HG03108 (cell line): ENCODE measurements around the gene PIP4K2A.
"Not testable (repeated sequence)": the region's sequence is repeated elsewhere in the genome, so short reads cannot be mapped to it uniquely, and the experiment has no call there.

Source experiments
- ATAC-seq: cut with Tn5 transposase; IDR thresholded peaks from one replicate; pipeline ENCODE4 v1.9.1; 2021; ENCODE audit warnings: moderate library complexity; ENCODE audit not compliant: unreplicated experiment

Gene PIP4K2A

GRCh38 chr10:22714479-22715289, at the start of gene PIP4K2A:
PIP4K2A (minus strand) TSS chr10:22714578; CDS start chr10:22714326, 252 bp downstream.
- peak; percentile 62 for ATAC-seq

- ATAC-seq: no peak
These were observed 47.3 kb upstream of the PIP4K2A start for GRCh38 chr10:22761569-22762220.

GRCh38 chr10:22760025-22760424, 45.6 kb upstream of the PIP4K2A start:
- ATAC-seq: no peak

GRCh38 chr10:22758867-22759266, 44.5 kb upstream of the PIP4K2A start:
- ATAC-seq: no peak

GRCh38 chr10:22754296-22754695, 39.9 kb upstream of the PIP4K2A start:
- ATAC-seq: no peak

- no peak for ATAC-seq
These were observed 39.4 kb upstream of the PIP4K2A start for GRCh38 chr10:22753786-22754185.

- ATAC-seq: no peak
These were observed 38.0 kb upstream of the PIP4K2A start for GRCh38 chr10:22752272-22752889.

- ATAC-seq: no peak
These were observed 35.8 kb upstream of the PIP4K2A start for GRCh38 chr10:22750131-22750530.

GRCh38 chr10:22744858-22745257, 30.5 kb upstream of the PIP4K2A start:
- not testable (repeated sequence) for ATAC-seq

- ATAC-seq: peak; percentile 72
These were observed 28.3 kb upstream of the PIP4K2A start for GRCh38 chr10:22742678-22743077.

GRCh38 chr10:22741631-22742030, 27.3 kb upstream of the PIP4K2A start:
- not testable (repeated sequence) for ATAC-seq

GRCh38 chr10:22740180-22740579, 25.8 kb upstream of the PIP4K2A start:
- ATAC-seq: no peak

GRCh38 chr10:22737587-22737986, 23.2 kb upstream of the PIP4K2A start:
- ATAC-seq: no peak

- ATAC-seq: no peak
These were observed 21.8 kb upstream of the PIP4K2A start for GRCh38 chr10:22736134-22736533.

GRCh38 chr10:22733992-22734391, 19.6 kb upstream of the PIP4K2A start:
- ATAC-seq: no peak

- ATAC-seq: no peak
These were observed 13.3 kb upstream of the PIP4K2A start for GRCh38 chr10:22727663-22728062.

- no peak for ATAC-seq
These were observed 12.7 kb upstream of the PIP4K2A start for GRCh38 chr10:22727112-22727511.

- no peak for ATAC-seq
These were observed 10.4 kb upstream of the PIP4K2A start for GRCh38 chr10:22724773-22725172.

- ATAC-seq: peak; percentile 40
These were observed 9.4 kb upstream of the PIP4K2A start for GRCh38 chr10:22723783-22724182.

- peak; percentile 78 for ATAC-seq
These were observed 9.0 kb upstream of the PIP4K2A start for GRCh38 chr10:22723343-22723779.

- ATAC-seq: no peak
These were observed 8.3 kb upstream of the PIP4K2A start for GRCh38 chr10:22722626-22723169.
